B cell (primary cell): ENCODE results near the gene TUBA8. TPM values are rescaled to one million over a fixed set of nuclear protein-coding genes. Genes with fewer than 3 reads are reported as not detected.

Experiments
- ATAC-seq: fragments of 200-7000 bp; cut with Tn5 transposase; one replicate; pipeline ENCODE4 v1.10.0; 2021; ENCODE audit warnings: low read depth, mild to moderate bottlenecking, moderate number of reproducible peaks, moderate library complexity
- CTCF ChIA-PET: fragments of 350-600 bp; sonication (Branson Sonifier 250); formaldehyde crosslinking; loops from one replicate; lab custom pipeline; 2021; ENCODE audit warnings: antibody characterized with exemption, inconsistent platforms; lab: Charles Lee
- POLR2A ChIA-PET: fragments of 350-600 bp; sonication (Branson Sonifier 250); formaldehyde crosslinking; loops from one replicate; lab custom pipeline; 2021; ENCODE audit warnings: antibody characterized with exemption; lab: Charles Lee
- DNase-seq: peaks from one replicate; pipeline ENCODE4 v3.0.0; 2013
- H2AFZ ChIP-seq: 2 replicates; pipeline ENCODE4 v1.6.1; 2012; ENCODE audit warnings: mild to moderate bottlenecking, low read depth, low read length; ENCODE audit not compliant: insufficient read depth, poor library complexity, severe bottlenecking
- H3K27ac ChIP-seq, 2 donors: 1 replicate in 1 of 2; 2 replicates in 1 of 2; pipeline ENCODE4 v1.5.1; 2012 to 2013; ENCODE audit warnings: low read length in 2 of 2, mild to moderate bottlenecking in 2 of 2, moderate library complexity in 1 of 2
- H3K27me3 ChIP-seq, 4 experiments: fragments of 200-600 bp in 1 of 4; sonication (generic) in 1 of 4; replicated peaks in 1 of 4; 1 replicate in 2 of 4; 2 replicates in 2 of 4; pipeline versions ENCODE4 v1.6.1 to v1.7.0; 2013 to 2016; ENCODE audit warnings: low read length in 3 of 4, mild to moderate bottlenecking in 2 of 4, mixed read lengths in 1 of 4, moderate library complexity in 1 of 4; ENCODE audit not compliant: insufficient read depth in 4 of 4, control insufficient read depth in 3 of 4; ENCODE audit errors: control extremely low read depth in 1 of 4
- H3K36me3 ChIP-seq, 2 experiments: replicated peaks in 1 of 2; 1 replicate in 1 of 2; 2 replicates in 1 of 2; pipeline versions ENCODE4 v1.6.1 to v1.7.1; 2013; ENCODE audit warnings: low read length in 1 of 2; ENCODE audit not compliant: insufficient read depth in 2 of 2, control insufficient read depth in 1 of 2; ENCODE audit errors: control extremely low read depth in 1 of 2, extremely low read depth in 1 of 2
- H3K4me1 ChIP-seq, 2 donors: fragments of 200-600 bp in 1 of 2; sonication (generic) in 1 of 2; 1 replicate in 1 of 2; 2 replicates in 1 of 2; pipeline versions ENCODE4 v1.5.1 to v1.6.1; 2013 to 2017; ENCODE audit warnings: low read length in 2 of 2; ENCODE audit not compliant: control insufficient read depth in 2 of 2, insufficient read depth in 2 of 2
- H3K4me2 ChIP-seq: replicated peaks from 2 replicates; pipeline ENCODE3; 2012; ENCODE audit warnings: mild to moderate bottlenecking, low read depth, low read length; ENCODE audit not compliant: poor library complexity, severe bottlenecking
- H3K4me3 ChIP-seq, 5 experiments: fragments of 200-600 bp in 1 of 5; sonication (generic) in 1 of 5; 1 replicate in 3 of 5; 2 replicates in 2 of 5; pipeline versions ENCODE4 v1.5.1 to v1.7.0; 2011 to 2016; ENCODE audit warnings: low read length in 4 of 5, mild to moderate bottlenecking in 4 of 5, low read depth in 2 of 5, control low read depth in 1 of 5, moderate library complexity in 1 of 5; ENCODE audit not compliant: insufficient read depth in 1 of 5; ENCODE audit errors: control extremely low read depth in 1 of 5, extremely low read depth in 1 of 5
- H3K79me2 ChIP-seq: fragments of 200-600 bp; sonication (generic); one replicate; pipeline ENCODE4 v1.6.0; 2016; ENCODE audit warnings: low read length; ENCODE audit not compliant: control insufficient read depth, insufficient read depth
- H3K9ac ChIP-seq: fragments of 200-600 bp; sonication (generic); 2 replicates; pipeline ENCODE4 v1.6.1; 2017; ENCODE audit warnings: mild to moderate bottlenecking, low read length, moderate library complexity
- H3K9me3 ChIP-seq, 3 donors: one replicate each; pipeline versions ENCODE4 v1.6.1 to v1.7.1; 2013; ENCODE audit warnings: low read length in 2 of 3; ENCODE audit not compliant: control insufficient read depth in 2 of 3, insufficient read depth in 1 of 3; ENCODE audit errors: control extremely low read depth in 1 of 3
- H4K20me1 ChIP-seq: 2 replicates; pipeline ENCODE4 v1.6.0; 2012; ENCODE audit warnings: mild to moderate bottlenecking, low read length; ENCODE audit not compliant: insufficient read depth, control insufficient read depth, poor library complexity, severe bottlenecking
- H3K27ac Mint-ChIP-seq: one replicate; pipeline ENCODE4 v1.8.0; 2021; ENCODE audit warnings: mixed read lengths
- H3K27me3 Mint-ChIP-seq: one replicate; pipeline ENCODE4 v1.8.0; 2021; ENCODE audit warnings: mixed read lengths
- H3K4me1 Mint-ChIP-seq: one replicate; pipeline ENCODE4 v1.8.0; 2021; ENCODE audit warnings: mixed read lengths
- H3K4me3 Mint-ChIP-seq: one replicate; pipeline ENCODE4 v1.8.0; 2021; ENCODE audit warnings: mixed read lengths
- H3K9me3 Mint-ChIP-seq: one replicate; pipeline ENCODE4 v1.8.0; 2022; ENCODE audit warnings: mixed read lengths; ENCODE audit not compliant: insufficient read depth
- EZH2 ChIP-seq: IDR thresholded peaks from 2 replicates; pipeline ENCODE4 v1.6.1; 2012; ENCODE audit warnings: borderline replicate concordance, low read depth, mild to moderate bottlenecking, moderate library complexity, low read length; ENCODE audit not compliant: insufficient read depth, poor library complexity, severe bottlenecking
- WGBS: methylation state at CpG from one replicate; pipeline ENCODE4 v1.1.5; 2013; ENCODE audit warnings: missing lambda C conversion rate; ENCODE audit not compliant: insufficient coverage; 5-methylcytosine and 5-hydroxymethylcytosine counted together
- intact Hi-C: fragments of 100-400 bp; cut with micrococcal nuclease; formaldehyde crosslinking; loops from one replicate; pipeline ENCODE4 v1.10.0; 2022
- polyA plus RNA-seq: library from polyadenylated mRNA; depleted of rRNA; stranded (reverse); fragments of >200 nt; gene quantifications from 2 replicates; pipeline ENCODE4 v1.2.3, GENCODE V29; 2012
- total RNA-seq, 2 donors: library from RNA; stranded (reverse); fragments of 120-200 nt in 1 of 2; gene quantifications; 1 replicate in 1 of 2; 2 replicates in 1 of 2; pipeline versions ENCODE4 v1.2.3 to v1.2.4, GENCODE V29; 2013 to 2022
- TF ChIP-seq, protein P1 (sequence below): fragments of 200-600 bp; IDR thresholded peaks from one replicate; pipeline ENCODE4 v1.8.0; 2022; ENCODE audit warnings: antibody characterized with exemption, mild to moderate bottlenecking

TUBA8 gene
- total and polyA plus RNA-seq, 2 donors (not counting 1 experiment from before 2014, with no cell fraction given) = 1.8 to 3.4 TPM

DNA sequence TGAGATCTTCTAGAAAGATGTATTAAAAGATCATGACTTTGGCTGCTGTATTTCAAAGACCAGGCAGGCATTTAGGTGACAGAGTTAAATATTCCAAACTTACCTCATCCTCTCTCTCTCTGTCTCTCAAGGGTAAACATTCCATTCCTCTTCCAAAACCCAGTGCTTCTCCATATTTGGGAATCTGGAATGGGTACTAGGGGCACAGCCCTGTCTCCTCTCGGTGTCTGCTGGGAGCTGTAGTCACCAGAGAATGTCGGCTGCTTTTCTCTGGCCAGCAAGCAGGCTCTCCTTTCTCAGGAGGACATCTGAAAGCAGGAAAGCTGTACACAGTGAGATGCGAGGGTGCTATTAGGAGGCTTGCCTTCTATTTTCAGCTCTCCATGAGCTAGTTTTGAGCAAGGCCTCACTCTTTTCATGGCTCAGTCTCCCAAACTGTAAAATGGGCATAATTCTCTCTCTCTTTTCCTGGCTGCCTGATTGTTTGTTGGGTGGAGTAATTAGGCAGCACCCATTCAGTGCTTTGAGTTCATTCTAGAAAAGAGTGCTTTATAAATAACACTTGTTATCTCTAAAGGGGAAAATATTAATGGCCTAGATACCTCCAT, 42.1 kb upstream of the TUBA8 start:
- CTCF ChIA-PET = interaction anchor here (1.0 to 1.9 kb wide), 2 partner anchors 9 to 12 kb away, joined by 4 read pairs; partner anchors contain the start of gene PEX26
- Mint-ChIP-seq H3K27me3 (no peaks in the 10 kb centered on the region), H3K27ac (peak overlapping the region; percentile 87), H3K9me3 (no peaks in the 10 kb centered on the region), H3K4me1 (peaks cover 83% of the 10 kb centered on the region), H3K4me3 (no peak overlapping the region)
- Histone ChIP-seq H3K4me1 (peaks cover 66 to 78% of the 10 kb centered on the region in 2 donors), H3K9me3 (no peaks in the 10 kb centered on the region), H3K9ac (no peak overlapping the region), H2AFZ (no peak overlapping the region), H3K27ac (peak overlapping the region in 1 of 2 donors; percentile 7), H3K27me3 (no peaks in the 10 kb centered on the region), H3K79me2 (no peaks in the 10 kb centered on the region), H3K4me3 (no peak overlapping the region), H4K20me1 (no peaks in the 10 kb centered on the region), H3K36me3 (no peaks in the 10 kb centered on the region), H3K4me2 (no peak overlapping the region)
- no peak for ATAC-seq
- WGBS = 90% methylated on average over 3 of the region's 3 CpGs
- POLR2A ChIA-PET = interaction anchor here (0.6 to 2.0 kb wide), 2 partner anchors 12 to 296 kb away, joined by 6 to 12 read pairs; no protein-coding TSS in a partner anchor
- TF ChIP-seq, protein P1, sequence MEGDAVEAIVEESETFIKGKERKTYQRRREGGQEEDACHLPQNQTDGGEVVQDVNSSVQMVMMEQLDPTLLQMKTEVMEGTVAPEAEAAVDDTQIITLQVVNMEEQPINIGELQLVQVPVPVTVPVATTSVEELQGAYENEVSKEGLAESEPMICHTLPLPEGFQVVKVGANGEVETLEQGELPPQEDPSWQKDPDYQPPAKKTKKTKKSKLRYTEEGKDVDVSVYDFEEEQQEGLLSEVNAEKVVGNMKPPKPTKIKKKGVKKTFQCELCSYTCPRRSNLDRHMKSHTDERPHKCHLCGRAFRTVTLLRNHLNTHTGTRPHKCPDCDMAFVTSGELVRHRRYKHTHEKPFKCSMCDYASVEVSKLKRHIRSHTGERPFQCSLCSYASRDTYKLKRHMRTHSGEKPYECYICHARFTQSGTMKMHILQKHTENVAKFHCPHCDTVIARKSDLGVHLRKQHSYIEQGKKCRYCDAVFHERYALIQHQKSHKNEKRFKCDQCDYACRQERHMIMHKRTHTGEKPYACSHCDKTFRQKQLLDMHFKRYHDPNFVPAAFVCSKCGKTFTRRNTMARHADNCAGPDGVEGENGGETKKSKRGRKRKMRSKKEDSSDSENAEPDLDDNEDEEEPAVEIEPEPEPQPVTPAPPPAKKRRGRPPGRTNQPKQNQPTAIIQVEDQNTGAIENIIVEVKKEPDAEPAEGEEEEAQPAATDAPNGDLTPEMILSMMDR = no peak
- no peak for TF ChIP-seq EZH2
- intact Hi-C loops = no loop called here
- no peak for DNase-seq

- peak overlapping the region; percentile 87 for H3K27ac Mint-ChIP-seq
- Histone ChIP-seq H3K4me3 (no peak overlapping the region), H3K9me3 (no peaks in the 10 kb centered on the region), H3K4me2 (no peak overlapping the region), H2AFZ (no peak overlapping the region), H4K20me1 (no peaks in the 10 kb centered on the region), H3K36me3 (no peaks in the 10 kb centered on the region), H3K27ac (no peak overlapping the region), H3K79me2 (no peaks in the 10 kb centered on the region), H3K27me3 (no peaks in the 10 kb centered on the region), H3K4me1 (peaks cover 66 to 78% of the 10 kb centered on the region in 2 donors), H3K9ac (no peak overlapping the region)
- ChIA-PET CTCF (interaction anchor here (1.0 to 1.9 kb wide), 2 partner anchors 9 to 12 kb away, joined by 4 read pairs; partner anchors contain the start of gene PEX26), POLR2A (interaction anchor here (0.6 to 2.0 kb wide), 2 partner anchors 12 to 313 kb away, joined by 6 to 12 read pairs; no protein-coding TSS in a partner anchor)
- peaks cover 82% of the 10 kb centered on the region for H3K4me1 Mint-ChIP-seq
- H3K9me3 Mint-ChIP-seq = no peaks in the 10 kb centered on the region
- intact Hi-C loops = no loop called here
- ATAC-seq (no peak), DNase-seq (no peak)
- no peaks in the 10 kb centered on the region for H3K27me3 Mint-ChIP-seq
- TF ChIP-seq, protein P1 = no peak
- TF ChIP-seq EZH2 = no peak
- no CpG with 5 or more reads among the region's 2 CpGs for WGBS
- no peak overlapping the region for H3K4me3 Mint-ChIP-seq
These were observed 41.6 kb upstream of the TUBA8 start for GRCh38 chr22:18069041-18069440.
